Right lobe of liver (tissue), 4 donors: ENCODE measurements around the gene BIK.

Experiments
- CTCF ChIP-seq, 4 donors: fragments of 200-600 bp in 3 of 4; fragments of 450-650 bp in 1 of 4; IDR thresholded peaks; one replicate each; pipeline versions ENCODE4 v1.5.1 to v1.8.0; 2016 to 2022; ENCODE audit warnings: antibody characterized with exemption in 4 of 4, mild to moderate bottlenecking in 2 of 4
- POLR2A ChIP-seq: fragments of 450-650 bp; IDR thresholded peaks from one replicate; pipeline ENCODE4 v1.6.1; 2017; ENCODE audit warnings: antibody characterized with exemption, mild to moderate bottlenecking
- donor health status: DM: no; HTN: no; CAD: no.
- donor health status: DM: no; HTN: no; CAD: no.
- donor health status: DM: no; HTN: yes; CAD: no.

- TF ChIP-seq CTCF (IDR thresholded peaks at IDR 0.05) (no peak), POLR2A (peak; percentile 24)
These were observed 42.0 kb downstream of the BIK start for GRCh38 chr22:43152357-43153071.
